Testis (tissue), 2 donors: ENCODE measurements around the gene BSG.

Experiments
- POLR2A ChIP-seq: fragments of 450-650 bp; IDR thresholded peaks from one replicate; pipeline ENCODE4 v1.6.1; 2017; ENCODE audit warnings: antibody characterized with exemption, mild to moderate bottlenecking, moderate library complexity
- TF ChIP-seq, protein P1 (sequence below), 3 experiments: fragments of 450-650 bp in 2 of 3; fragments of 200-600 bp in 1 of 3; sonication (generic) in 1 of 3; IDR thresholded peaks; one replicate each; pipeline ENCODE4 v1.5.1; 2016 to 2019; ENCODE audit warnings: antibody characterized with exemption in 3 of 3, mild to moderate bottlenecking in 2 of 3, moderate library complexity in 1 of 3

- TF ChIP-seq, protein P1, sequence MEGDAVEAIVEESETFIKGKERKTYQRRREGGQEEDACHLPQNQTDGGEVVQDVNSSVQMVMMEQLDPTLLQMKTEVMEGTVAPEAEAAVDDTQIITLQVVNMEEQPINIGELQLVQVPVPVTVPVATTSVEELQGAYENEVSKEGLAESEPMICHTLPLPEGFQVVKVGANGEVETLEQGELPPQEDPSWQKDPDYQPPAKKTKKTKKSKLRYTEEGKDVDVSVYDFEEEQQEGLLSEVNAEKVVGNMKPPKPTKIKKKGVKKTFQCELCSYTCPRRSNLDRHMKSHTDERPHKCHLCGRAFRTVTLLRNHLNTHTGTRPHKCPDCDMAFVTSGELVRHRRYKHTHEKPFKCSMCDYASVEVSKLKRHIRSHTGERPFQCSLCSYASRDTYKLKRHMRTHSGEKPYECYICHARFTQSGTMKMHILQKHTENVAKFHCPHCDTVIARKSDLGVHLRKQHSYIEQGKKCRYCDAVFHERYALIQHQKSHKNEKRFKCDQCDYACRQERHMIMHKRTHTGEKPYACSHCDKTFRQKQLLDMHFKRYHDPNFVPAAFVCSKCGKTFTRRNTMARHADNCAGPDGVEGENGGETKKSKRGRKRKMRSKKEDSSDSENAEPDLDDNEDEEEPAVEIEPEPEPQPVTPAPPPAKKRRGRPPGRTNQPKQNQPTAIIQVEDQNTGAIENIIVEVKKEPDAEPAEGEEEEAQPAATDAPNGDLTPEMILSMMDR (IDR thresholded peaks at IDR 0.05), result no peak
- no peak for TF ChIP-seq POLR2A
Observed at GRCh38 chr19:608155-609003, 36.0 kb downstream of the BSG start.
